D721Med (cell line): ENCODE measurements around the gene COL23A1.

Experiments
- DNase-seq: peaks from one replicate; pipeline ENCODE4 v3.0.0; 2011; ENCODE audit warnings: low spot score; ENCODE audit not compliant: insufficient read length
- FAIRE-seq: peaks from 2 replicates; lab custom pipeline; 2011; peaks lifted over from hg19 to GRCh38; lab: Jason Lieb, UNC
- TF ChIP-seq, protein P1 (sequence below): IDR thresholded peaks from 2 replicates; pipeline ENCODE4 v1.5.1; 2012; ENCODE audit warnings: mild to moderate bottlenecking, control low read depth; ENCODE audit not compliant: insufficient read depth; ENCODE audit errors: missing control alignments

The COL23A1 gene

DNA sequence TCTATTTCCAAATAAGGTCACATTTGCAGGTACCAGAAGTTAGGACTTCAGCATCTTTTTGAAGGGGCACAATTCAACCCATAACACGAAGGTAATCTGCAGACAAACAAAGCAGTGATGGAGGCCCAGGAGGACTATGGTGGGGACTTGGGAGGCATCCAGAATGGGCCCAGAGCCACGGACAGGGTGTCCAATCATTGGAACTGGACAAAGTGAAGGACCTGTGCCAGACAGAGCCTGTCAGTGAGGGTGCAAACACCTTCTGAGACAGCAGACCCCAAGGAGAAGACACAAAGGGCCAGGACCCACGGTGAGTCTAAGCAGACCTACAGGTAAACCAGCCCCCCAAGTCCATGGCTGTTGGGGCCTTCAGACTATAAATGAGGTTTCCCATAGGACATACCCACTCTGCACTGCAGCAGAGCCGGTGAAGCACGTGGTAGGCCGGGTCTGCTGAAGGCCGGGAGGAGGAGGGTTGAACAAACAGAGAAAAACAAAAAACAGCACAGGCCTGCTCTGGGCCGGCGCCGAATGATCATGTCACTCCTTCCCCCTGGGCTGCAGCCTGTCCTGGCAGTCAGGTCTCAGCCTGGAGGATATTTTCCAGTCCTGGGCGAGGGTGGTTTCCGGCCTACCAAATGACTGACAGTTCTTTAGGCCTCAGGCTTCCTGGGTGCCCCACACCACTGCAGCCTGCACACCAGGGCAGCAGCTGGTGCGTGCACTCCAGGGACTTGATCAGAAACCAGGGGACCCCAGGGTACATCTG is 84.4 kb downstream of the COL23A1 start:
- TF ChIP-seq, protein P1, sequence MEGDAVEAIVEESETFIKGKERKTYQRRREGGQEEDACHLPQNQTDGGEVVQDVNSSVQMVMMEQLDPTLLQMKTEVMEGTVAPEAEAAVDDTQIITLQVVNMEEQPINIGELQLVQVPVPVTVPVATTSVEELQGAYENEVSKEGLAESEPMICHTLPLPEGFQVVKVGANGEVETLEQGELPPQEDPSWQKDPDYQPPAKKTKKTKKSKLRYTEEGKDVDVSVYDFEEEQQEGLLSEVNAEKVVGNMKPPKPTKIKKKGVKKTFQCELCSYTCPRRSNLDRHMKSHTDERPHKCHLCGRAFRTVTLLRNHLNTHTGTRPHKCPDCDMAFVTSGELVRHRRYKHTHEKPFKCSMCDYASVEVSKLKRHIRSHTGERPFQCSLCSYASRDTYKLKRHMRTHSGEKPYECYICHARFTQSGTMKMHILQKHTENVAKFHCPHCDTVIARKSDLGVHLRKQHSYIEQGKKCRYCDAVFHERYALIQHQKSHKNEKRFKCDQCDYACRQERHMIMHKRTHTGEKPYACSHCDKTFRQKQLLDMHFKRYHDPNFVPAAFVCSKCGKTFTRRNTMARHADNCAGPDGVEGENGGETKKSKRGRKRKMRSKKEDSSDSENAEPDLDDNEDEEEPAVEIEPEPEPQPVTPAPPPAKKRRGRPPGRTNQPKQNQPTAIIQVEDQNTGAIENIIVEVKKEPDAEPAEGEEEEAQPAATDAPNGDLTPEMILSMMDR = no peak
- no peak for FAIRE-seq
- no peak for DNase-seq

DNA sequence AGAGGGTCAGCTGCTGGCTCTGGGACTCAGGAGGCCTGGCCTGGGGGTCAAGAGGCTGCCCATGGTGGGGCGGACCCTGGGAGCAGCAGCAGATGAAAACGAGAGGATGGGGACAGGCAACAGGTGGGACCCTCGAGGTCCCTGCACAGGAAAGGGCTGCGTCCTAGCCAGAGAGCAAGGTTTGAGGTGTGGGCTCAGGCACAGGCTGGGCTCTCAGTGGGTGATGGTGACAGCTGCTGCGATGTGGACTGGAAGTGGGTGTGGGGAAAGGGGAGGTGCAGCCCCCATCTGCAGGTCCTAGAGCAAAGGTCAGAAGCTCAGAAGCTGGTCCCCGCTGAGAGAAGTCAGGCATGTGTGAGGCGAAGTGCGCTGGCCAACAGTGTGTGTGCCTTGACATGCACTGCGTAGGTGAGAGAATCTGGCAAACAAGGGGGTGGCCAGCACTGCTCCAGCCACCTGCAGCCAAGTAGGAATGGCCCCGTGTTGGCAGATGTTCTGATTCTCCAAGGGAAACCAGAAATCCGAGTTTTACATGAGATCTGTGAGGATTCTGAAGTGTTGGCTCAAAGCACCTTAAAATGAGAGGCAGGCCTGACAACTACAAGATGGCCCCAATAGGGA is 85.7 kb downstream of the COL23A1 start:
- no peak for FAIRE-seq
- DNase-seq = no peak
- TF ChIP-seq, protein P1 = no peak

DNA sequence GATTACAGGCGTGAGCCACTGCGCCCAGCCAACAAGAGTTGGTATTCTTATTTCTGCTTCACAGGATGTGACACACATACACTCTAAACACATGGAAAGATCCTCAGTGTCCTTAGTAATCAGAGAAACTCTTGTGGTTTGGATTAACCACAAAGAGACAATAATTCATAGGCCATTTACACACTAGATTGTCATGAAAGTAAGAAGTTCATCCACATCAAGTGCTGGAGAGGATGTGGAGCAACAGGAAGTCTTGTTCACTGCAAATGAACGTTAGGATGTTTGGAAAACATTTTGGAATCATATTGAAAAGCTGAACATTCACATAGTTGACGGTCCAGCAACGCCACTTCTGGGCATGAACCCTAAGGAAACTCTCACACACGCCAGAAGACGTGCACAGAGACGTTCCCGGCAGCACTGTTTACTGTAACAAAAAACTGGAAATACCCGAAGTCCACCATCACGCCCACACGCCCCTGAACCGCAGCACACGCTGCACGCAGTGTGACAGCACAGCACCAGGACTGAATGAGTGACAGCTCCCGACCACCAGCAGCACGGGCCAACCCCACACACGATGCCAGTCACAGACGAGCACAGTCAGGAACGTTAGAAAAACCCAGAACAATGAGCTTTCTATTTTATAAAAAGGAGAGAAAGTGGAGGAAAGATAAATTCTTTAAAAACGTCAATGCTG is 87.6 kb downstream of the COL23A1 start:
- no peak for DNase-seq
- TF ChIP-seq, protein P1 = no peak
- no peak for FAIRE-seq

DNA sequence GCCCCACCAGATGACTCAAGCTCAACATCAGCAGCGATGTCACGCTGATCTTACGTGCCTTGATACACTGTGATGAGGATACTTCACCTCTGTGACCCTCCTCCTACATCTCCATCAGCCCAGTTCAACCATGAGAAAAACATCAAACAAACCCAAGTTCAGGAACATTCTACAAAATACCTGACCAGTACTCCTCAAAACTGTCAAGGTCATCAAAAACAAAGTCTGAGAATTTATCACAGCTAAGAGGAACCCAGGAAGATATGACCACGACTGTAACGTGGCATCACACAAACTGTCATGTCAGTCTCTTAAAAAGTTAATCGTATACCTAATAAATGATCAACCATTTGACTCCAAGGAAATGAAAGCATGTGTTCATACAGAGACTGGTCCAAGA is 90.8 kb downstream of the COL23A1 start:
- TF ChIP-seq, protein P1 = no peak
- FAIRE-seq = no peak
- DNase-seq = no peak

DNA sequence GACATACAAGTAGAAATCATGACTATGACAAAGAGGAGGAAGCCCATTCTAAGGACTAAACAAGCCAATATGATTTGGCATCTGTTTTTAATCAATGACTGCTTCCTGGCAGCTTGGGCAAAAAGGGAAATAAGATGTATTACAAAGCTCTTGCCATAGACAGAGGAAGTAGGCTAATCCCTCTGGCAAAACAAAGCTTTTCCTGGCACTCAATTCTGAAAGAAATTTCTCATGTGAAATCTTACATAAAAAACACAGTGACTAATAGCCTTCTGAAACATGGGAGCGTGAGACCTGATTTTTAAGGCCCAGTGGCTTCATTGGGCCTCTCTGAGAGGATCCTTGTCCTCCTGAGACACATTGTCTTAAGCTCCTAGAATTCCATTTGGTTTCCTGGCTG is 93.6 kb downstream of the COL23A1 start:
- FAIRE-seq (no peak), DNase-seq (no peak)
- TF ChIP-seq, protein P1 = no peak

DNA sequence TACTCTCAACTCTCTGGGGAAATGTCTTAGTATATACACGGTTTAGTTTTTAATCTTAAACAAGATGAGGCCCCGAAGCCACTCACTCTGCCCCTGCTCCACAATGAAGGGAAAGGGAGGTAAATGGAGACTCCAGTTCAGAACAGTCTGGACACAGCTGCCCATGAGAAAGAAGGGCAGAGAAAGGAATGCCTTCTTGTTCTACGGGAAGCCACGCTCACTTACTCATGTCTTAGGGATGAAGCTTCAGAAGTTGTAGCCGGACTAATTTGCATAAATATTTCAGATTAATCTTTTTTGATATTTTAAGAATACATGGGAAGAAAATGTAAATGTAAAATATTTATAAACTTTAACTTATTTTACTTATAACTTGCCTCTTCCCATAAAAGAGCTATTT is 94.0 kb downstream of the COL23A1 start:
- TF ChIP-seq, protein P1 = no peak
- FAIRE-seq = no peak
- no peak for DNase-seq

DNA sequence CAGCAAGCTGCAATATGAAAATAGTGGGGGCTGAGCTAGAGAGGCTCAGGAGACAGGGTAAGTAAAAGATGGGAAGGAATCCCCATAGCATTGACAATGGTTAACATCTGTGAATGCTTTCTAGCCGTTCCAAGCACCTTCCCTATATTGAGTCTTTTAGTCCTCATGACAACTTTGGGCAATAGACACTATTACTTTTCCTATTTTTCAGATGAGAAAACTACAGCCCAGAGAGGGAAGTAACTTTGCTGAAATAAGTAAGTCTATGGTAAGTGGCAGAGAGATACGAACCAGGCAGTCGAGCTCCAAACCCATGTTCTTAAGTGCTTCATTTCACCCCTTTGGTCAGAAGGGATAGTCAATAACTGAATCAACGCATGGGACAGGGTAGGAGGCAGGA is 94.5 kb downstream of the COL23A1 start:
- TF ChIP-seq, protein P1 = no peak
- no peak for FAIRE-seq

More for the DNA sequence above, 94.5 kb downstream of the COL23A1 start:
- no peak for DNase-seq
